SK-N-MC (cell line): ENCODE measurements around the gene SIPA1L3.

ENCODE experiments used
- EZH2 ChIP-seq: fragments of 200-600 bp; sonication (generic); IDR thresholded peaks from one replicate; pipeline ENCODE4 v1.6.1; 2017; ENCODE audit warnings: antibody characterized with exemption
- FOXP2 ChIP-seq: optimal IDR thresholded peaks from 2 replicates; pipeline ENCODE3; 2011; ENCODE audit warnings: mild to moderate bottlenecking, moderate library complexity; ENCODE audit not compliant: insufficient read depth; ENCODE audit errors: extremely low read length, control extremely low read depth
- POLR2AphosphoS5 ChIP-seq: IDR thresholded peaks from 2 replicates; pipeline ENCODE4 v1.6.1; 2012; ENCODE audit warnings: mild to moderate bottlenecking, low read depth, low read length, borderline replicate concordance

DNA sequence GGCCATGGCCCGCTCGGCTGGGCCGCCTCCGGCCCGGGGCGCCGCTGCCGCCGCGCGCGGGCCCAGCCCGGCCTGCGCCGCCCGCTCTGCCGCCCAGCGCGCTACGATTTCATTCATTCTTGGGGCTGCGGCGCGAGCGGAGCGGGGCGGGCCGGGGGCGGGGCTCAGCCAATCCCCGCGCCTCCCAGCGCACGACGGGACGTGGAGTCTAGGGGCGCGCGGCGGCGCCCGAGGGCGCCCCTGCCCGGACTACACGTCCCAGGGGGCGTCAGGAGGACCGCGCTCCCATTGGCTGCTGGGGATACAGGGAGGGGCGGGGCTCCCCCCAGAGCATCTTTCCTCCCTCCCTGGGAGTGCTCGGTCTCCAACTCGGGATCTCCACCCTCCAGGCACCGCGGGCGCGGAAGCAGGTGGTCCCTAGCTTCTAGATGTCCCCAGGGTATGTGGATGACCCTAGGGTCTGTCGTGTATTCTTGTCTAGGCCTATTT, 322.6 kb downstream of the SIPA1L3 start:
- no peak for TF ChIP-seq EZH2
- no peak for TF ChIP-seq POLR2AphosphoS5
- no peak for TF ChIP-seq FOXP2
